Endodermal cell (in vitro differentiated cells): ENCODE results near the gene SLC7A1. TPM values are rescaled to one million over a fixed set of nuclear protein-coding genes. Genes with fewer than 3 reads are reported as not detected.

Source experiments
- DNase-seq: peaks from one replicate; pipeline ENCODE4 v3.0.0-alpha.2; 2017
- H3K27ac ChIP-seq: 2 replicates; pipeline ENCODE4 v1.5.1; 2013; ENCODE audit warnings: mild to moderate bottlenecking, low read depth, low read length, moderate library complexity
- H3K27me3 ChIP-seq: 2 replicates; pipeline ENCODE4 v1.6.1; 2013; ENCODE audit warnings: mild to moderate bottlenecking, low read length, moderate library complexity; ENCODE audit not compliant: insufficient read depth, control insufficient read depth, poor library complexity, severe bottlenecking
- H3K36me3 ChIP-seq: 2 replicates; pipeline ENCODE4 v1.7.0; 2013; ENCODE audit warnings: mild to moderate bottlenecking, low read length, moderate library complexity; ENCODE audit not compliant: control insufficient read depth, insufficient read depth
- H3K4me1 ChIP-seq: one replicate; pipeline ENCODE4 v1.7.0; 2013; ENCODE audit warnings: low read length; ENCODE audit not compliant: control insufficient read depth, insufficient read depth
- H3K4me3 ChIP-seq: 2 replicates; pipeline ENCODE4 v1.5.1; 2013; ENCODE audit warnings: mild to moderate bottlenecking, low read length, moderate library complexity
- H3K9ac ChIP-seq: 2 replicates; pipeline ENCODE4 v1.6.1; 2013; ENCODE audit warnings: mild to moderate bottlenecking, low read length, moderate library complexity; ENCODE audit not compliant: poor library complexity, severe bottlenecking; ENCODE audit errors: extremely low read depth
- H3K9me3 ChIP-seq: 2 replicates; pipeline ENCODE4 v1.6.1; 2013; ENCODE audit warnings: mild to moderate bottlenecking, low read length, moderate library complexity; ENCODE audit not compliant: control insufficient read depth
- H3K27ac Mint-ChIP-seq: 2 replicates; pipeline ENCODE4 v1.8.0; 2020; ENCODE audit warnings: mixed read lengths
- H3K27me3 Mint-ChIP-seq: 2 replicates; pipeline ENCODE4 v1.8.0; 2021; ENCODE audit warnings: mild to moderate bottlenecking, mixed read lengths; ENCODE audit not compliant: insufficient read depth
- H3K36me3 Mint-ChIP-seq: 2 replicates; pipeline ENCODE4 v1.8.0; 2020; ENCODE audit warnings: low read depth, mixed read lengths
- H3K4me1 Mint-ChIP-seq: 2 replicates; pipeline ENCODE4 v1.8.0; 2020; ENCODE audit warnings: mixed read lengths
- H3K4me3 Mint-ChIP-seq: 2 replicates; pipeline ENCODE4 v1.8.0; 2020; ENCODE audit warnings: mild to moderate bottlenecking, moderate library complexity, mixed read lengths
- H3K9me3 Mint-ChIP-seq: 2 replicates; pipeline ENCODE4 v1.8.0; 2020; ENCODE audit warnings: mild to moderate bottlenecking, mixed read lengths
- WGBS, 2 experiments: methylation state at CpG; one replicate each; pipeline versions ENCODE4 v1.1.5 to v1.1.7; 2013; ENCODE audit warnings: missing lambda C conversion rate in 2 of 2, mixed read lengths in 1 of 2; ENCODE audit not compliant: insufficient coverage in 1 of 2, insufficient read length in 1 of 2; 5-methylcytosine and 5-hydroxymethylcytosine counted together
- total RNA-seq, 2 donors: library from RNA; stranded (reverse); fragmentation: NEBNext Ultra II Directional in 1 of 2; extraction: Animal tissue kit (Norgen Biotek cat#: 25700) in 1 of 2; gene quantifications; 2 replicates in 1 of 2; 3 replicates in 1 of 2; pipeline ENCODE4 v1.2.1, GENCODE V29; 2021
- TF ChIP-seq, protein P1 (sequence below): fragments of 200-600 bp; sonication (generic); conservative IDR thresholded peaks from 2 replicates; pipeline ENCODE4 v1.5.0; 2021; ENCODE audit warnings: antibody characterized with exemption, mild to moderate bottlenecking

SLC7A1 gene
- total RNA-seq, 2 donors from 2014 or later, result 26.0 to 27.3 TPM

DNA sequence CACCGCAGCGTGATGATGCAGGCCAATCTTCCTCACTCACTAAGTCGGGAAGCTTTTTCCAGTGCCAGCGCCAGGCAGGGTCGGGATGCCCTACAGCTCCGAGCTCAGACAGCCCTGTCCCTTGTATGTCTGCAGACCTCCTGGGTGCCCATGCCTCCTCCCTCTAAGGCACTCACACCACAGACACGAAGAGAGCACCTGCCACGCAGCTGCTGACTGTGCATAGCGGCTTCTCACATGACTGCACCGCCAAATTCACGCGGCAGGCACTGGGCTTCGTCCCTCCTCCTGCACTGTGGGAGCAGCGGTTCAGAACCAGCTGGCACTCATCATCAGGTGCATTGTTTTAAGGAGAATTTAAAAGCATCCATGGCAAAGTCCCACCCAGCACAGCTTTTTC is 88.1 kb downstream of the SLC7A1 start:
- H3K27ac Mint-ChIP-seq, result no peak overlapping the region
- H3K4me3 Mint-ChIP-seq, result no peak overlapping the region
- peaks cover 3% of the 10 kb centered on the region for H3K36me3 Mint-ChIP-seq

DNA sequence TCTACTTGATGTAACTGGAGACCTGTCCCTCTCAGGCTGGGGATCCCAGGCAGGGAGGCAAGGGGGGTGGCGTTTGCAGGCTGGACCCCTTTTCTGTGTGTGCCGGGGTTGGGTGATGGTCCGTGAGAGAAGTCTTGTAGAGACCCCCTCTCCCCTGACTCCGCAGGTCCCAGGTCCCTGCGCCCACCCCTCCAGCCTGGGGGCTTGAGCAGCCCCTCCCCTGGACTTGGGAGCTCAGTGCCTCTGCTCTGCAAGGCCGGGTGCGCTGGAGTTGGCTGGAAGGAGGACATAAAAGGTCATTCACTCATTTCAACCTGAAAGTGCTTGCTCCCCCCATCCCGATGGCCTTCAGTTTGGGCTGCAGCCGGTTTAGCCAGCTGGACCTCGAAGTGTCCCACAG is 89.5 kb downstream of the SLC7A1 start:
- peaks cover 6% of the 10 kb centered on the region for H3K4me1 Mint-ChIP-seq
- Histone ChIP-seq H3K4me1 (no peaks in the 10 kb centered on the region), H3K9ac (no peak overlapping the region), H3K4me3 (no peak overlapping the region), H3K27me3 (peaks cover 10% of the 10 kb centered on the region), H3K36me3 (no peaks in the 10 kb centered on the region), H3K27ac (no peak overlapping the region), H3K9me3 (no peaks in the 10 kb centered on the region)
- 88 to 95% methylated on average over 8 to 10 of the region's 10 CpGs for WGBS, 2 experiments
- TF ChIP-seq, protein P1, sequence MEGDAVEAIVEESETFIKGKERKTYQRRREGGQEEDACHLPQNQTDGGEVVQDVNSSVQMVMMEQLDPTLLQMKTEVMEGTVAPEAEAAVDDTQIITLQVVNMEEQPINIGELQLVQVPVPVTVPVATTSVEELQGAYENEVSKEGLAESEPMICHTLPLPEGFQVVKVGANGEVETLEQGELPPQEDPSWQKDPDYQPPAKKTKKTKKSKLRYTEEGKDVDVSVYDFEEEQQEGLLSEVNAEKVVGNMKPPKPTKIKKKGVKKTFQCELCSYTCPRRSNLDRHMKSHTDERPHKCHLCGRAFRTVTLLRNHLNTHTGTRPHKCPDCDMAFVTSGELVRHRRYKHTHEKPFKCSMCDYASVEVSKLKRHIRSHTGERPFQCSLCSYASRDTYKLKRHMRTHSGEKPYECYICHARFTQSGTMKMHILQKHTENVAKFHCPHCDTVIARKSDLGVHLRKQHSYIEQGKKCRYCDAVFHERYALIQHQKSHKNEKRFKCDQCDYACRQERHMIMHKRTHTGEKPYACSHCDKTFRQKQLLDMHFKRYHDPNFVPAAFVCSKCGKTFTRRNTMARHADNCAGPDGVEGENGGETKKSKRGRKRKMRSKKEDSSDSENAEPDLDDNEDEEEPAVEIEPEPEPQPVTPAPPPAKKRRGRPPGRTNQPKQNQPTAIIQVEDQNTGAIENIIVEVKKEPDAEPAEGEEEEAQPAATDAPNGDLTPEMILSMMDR, result no peak
- H3K27ac Mint-ChIP-seq, result no peak overlapping the region
- H3K36me3 Mint-ChIP-seq, result no peaks in the 10 kb centered on the region
- DNase-seq, result no peak
- H3K27me3 Mint-ChIP-seq, result peaks cover 17% of the 10 kb centered on the region
- H3K4me3 Mint-ChIP-seq, result no peak overlapping the region
- H3K9me3 Mint-ChIP-seq, result no peaks in the 10 kb centered on the region

More for the DNA sequence above, 88.1 kb downstream of the SLC7A1 start:
- Histone ChIP-seq H3K27me3 (peaks cover 10% of the 10 kb centered on the region), H3K4me1 (no peaks in the 10 kb centered on the region), H3K9me3 (no peaks in the 10 kb centered on the region), H3K27ac (no peak overlapping the region), H3K4me3 (no peak overlapping the region), H3K9ac (no peak overlapping the region), H3K36me3 (no peaks in the 10 kb centered on the region)
- WGBS, 2 experiments, result 89 to 90% methylated on average over 10 to 14 of the region's 14 CpGs
- H3K9me3 Mint-ChIP-seq, result no peaks in the 10 kb centered on the region
- peaks cover 6% of the 10 kb centered on the region for H3K4me1 Mint-ChIP-seq
- DNase-seq, result no peak
- TF ChIP-seq, protein P1, result no peak
- peaks cover 14% of the 10 kb centered on the region for H3K27me3 Mint-ChIP-seq

DNA sequence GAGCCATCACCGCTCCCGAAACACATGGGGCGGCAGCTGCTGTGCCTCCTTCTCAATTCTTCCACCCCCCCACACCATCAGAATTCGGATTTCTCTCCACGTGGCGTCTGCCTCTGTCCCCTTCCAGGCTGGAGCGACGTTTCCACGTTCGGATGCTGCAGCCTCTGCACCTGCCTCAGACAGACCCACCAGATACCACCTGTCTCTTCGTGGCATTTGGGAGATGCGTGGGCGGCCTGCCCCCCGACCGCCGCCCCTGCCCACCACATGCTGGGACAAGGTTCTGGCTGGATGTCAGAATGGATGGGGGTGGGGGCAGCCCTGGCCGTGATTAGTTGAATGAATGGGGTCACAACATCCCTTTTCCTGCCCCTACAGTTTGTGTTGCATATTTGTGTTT is 90.0 kb downstream of the SLC7A1 start:
- Mint-ChIP-seq H3K36me3 (no peaks in the 10 kb centered on the region), H3K4me1 (peaks cover 6% of the 10 kb centered on the region), H3K27ac (no peak overlapping the region), H3K4me3 (no peak overlapping the region), H3K27me3 (peaks cover 17% of the 10 kb centered on the region), H3K9me3 (no peaks in the 10 kb centered on the region)
- 89 to 90% methylated on average over 6 to 16 of the region's 17 CpGs for WGBS, 2 experiments
- Histone ChIP-seq H3K4me3 (no peak overlapping the region), H3K27me3 (peaks cover 10% of the 10 kb centered on the region), H3K9me3 (no peaks in the 10 kb centered on the region), H3K4me1 (no peaks in the 10 kb centered on the region), H3K9ac (no peak overlapping the region), H3K36me3 (no peaks in the 10 kb centered on the region), H3K27ac (no peak overlapping the region)
- TF ChIP-seq, protein P1, result no peak
- no peak for DNase-seq
